ENCODE data around the gene MYO5B.

Gene MYO5B

DNA sequence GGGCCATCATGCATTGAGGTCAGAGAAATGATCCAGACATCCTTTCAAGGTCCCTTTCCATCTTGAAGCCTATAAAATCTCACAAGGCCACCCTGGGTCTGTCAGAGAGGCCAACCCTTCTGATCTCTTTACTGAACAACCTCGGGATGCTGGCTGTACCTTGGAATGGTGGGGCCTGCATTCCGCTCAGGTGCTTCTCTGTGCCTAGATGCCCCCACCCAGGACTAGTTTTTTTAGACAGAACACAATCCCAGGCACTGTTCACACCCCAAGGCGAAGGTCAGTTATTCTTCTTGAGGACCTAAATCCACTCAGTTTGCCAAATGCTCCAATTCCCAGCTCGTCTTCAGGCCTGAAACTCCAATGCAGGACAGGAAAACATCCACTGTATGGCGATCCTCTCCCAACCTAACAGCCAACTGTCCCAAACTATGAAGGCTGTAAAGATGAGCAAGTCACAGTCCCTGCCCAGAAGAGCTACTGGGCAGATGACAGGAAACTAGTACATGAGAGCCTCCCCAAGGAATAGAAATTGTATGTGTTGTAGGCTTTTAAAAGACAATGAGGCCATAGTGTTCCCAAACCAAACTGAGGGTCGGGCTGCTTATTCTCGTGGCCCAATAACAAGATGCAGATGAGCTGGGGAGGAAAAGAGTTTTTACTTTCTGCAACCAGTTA is 227.2 kb downstream of the MYO5B start:
- peak; percentile 18 for DNase-seq

GRCh38 chr18:49967171-49967570 is 227.8 kb downstream of the MYO5B start:
- no peak for DNase-seq

GRCh38 chr18:49966090-49966489 is 228.9 kb downstream of the MYO5B start:
- no peak for DNase-seq

DNA sequence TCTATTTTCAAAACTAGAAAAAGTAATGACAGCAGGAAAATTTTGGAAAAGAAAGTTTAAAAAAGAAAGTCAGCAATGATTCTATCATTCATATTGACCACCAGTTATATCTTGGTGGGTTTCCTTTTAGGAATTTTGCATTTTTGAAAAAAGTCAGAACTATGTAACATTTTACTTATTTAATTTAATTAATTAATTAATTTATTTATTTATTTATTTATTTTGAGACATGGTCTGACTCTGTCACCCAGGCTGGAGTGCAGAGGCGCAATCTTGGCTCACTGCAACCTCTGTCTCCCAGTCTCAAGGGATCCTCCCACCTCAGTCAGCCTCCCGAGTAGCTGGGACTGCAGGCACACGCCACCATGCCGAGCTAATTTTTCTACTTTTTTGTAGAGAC is 231.7 kb downstream of the MYO5B start:
- DNase-seq = no peak

DNA sequence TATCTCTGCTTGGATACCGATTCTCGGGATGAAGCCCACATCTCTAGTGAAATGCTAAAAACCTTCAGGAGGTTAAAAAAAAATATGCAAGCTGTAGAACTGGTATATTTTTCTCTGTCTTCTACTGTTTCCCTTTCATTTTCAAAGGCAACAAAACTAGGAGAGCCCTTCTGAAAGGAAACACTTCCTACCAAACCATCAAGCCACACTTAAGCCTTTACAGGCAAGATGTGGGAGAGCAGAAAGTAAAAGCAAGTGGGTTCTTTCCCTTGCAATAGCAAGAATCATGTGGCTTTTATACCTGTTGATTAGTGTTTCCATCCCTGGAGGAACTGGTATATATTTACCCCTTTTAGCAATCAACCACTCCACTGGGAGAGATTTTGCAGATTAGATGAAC is 233.7 kb downstream of the MYO5B start:
- DNase-seq = no peak

DNA sequence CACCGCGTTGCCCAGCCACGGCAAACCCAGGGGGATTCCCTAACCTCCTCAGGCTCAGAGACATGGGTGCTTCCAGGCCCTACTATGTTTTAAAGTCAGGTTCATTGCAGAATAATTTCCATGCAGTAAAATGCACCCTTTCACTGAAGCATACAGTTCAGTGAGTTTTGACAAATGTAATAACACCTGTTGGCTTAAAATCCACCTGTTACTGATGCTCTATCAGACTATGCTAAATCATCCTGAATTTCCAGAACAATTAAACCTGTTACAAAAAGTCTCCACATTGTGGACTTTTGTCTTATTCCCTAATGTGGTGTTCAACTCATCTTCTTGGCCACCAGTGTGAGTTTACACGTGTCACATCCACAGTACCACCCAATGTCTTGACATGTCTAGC is 234.6 kb downstream of the MYO5B start:
- DNase-seq = no peak

GRCh38 chr18:49959176-49959575 is 235.8 kb downstream of the MYO5B start:
- no peak for DNase-seq

DNA sequence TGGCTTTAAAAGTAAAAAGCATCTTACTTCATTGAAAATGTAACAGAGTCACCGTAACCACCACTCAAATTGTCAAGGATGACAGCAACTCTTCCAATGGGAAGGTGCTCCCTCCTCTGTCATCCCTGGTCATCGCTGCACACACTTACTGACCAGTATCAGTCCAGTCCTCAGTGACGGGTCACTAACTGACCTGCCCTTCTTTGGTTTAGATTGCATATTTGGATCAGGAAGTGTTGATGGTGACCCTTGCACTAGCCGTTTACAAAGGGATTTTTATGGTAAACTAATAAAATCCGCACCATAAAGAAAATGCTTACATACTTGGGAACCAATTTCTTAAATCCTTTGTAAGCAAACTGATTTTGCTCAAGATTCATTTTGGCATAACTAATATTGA is 239.7 kb downstream of the MYO5B start:
- DNase-seq = no peak

GRCh38 chr18:49953391-49953790 is 241.6 kb downstream of the MYO5B start:
- DNase-seq = no peak

GRCh38 chr18:49949951-49950395 is 245.0 kb downstream of the MYO5B start:
- no peak for DNase-seq

GRCh38 chr18:49948975-49949374 is 246.0 kb downstream of the MYO5B start:
- no peak for DNase-seq

DNA sequence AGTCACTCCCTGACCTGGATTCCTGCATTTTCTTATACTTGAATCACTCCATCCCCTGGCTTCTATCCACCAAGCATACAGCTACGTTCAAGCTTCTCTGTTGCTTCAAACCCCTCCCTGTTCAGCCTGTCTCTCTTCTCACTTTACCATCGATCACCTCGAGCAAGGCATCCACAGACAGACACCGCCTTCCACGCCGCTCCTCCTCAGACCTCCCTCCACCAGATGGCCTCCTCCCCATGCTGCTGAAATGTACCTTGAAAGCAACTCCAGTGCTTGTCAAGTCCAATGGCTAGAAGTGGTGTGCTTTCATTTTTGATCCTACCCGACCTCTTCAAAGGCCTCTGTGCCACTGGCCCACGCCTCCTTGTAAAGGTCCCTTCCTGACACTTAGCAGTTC is 250.3 kb downstream of the MYO5B start:
- DNase-seq = peak; percentile 16

DNA sequence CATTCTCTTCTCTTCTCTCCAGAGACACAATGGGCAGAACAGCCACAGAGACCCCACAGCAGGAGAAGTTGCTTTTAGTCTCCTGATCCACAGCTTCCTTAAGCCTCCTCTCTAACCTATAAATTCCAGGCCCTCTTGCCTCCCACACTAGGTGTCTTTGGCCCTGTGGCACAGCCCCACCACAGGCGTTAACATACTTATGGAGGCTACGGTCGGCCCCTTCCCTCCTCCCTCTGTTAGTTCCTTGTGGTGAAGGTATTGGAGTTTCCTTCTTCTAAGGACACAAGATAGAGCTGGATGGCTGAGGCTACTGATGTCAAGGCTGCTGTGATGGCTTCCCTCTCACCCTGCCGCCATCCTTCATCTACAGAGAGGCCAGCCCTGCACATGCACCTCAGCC is 258.1 kb downstream of the MYO5B start:
- no peak for DNase-seq

DNA sequence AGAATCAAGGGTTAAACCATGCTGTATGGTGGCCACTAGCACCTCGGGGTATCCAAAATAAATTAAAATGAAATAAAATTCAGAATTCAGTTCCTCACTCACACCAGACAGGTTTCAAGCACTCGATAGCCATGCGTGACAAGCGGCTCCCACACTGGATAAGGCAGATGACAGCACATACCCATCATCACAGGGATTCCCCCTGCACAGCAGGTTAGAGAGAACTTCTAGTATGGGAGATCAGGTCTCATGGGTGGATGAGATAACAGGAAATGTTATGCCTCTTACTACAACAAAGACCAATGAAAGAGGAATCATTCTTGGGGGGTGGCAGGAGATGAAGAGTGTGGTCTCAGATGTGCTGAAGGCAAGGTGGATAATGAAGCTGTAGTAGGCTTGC is 259.7 kb downstream of the MYO5B start:
- no peak for DNase-seq

DNA sequence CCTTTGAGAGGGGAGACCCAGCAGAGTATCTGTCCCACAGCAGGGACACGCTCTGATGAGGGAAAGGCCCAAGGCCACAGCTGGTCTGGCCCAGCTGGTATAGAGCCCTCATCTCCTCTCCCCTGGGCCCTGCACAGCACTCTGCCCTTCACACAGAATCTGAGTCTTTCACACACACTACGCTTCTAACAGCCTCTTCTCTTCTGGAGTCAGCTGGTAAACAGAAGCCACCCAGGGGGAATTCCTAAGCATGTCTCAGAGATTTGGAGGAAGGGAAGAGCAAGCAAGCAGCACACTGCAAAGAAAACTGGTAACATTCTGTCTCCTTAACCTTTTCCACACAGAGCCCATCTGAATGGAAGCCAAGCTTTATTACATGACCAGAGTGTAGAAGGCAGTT is 260.5 kb downstream of the MYO5B start:
- DNase-seq = no peak

DNA sequence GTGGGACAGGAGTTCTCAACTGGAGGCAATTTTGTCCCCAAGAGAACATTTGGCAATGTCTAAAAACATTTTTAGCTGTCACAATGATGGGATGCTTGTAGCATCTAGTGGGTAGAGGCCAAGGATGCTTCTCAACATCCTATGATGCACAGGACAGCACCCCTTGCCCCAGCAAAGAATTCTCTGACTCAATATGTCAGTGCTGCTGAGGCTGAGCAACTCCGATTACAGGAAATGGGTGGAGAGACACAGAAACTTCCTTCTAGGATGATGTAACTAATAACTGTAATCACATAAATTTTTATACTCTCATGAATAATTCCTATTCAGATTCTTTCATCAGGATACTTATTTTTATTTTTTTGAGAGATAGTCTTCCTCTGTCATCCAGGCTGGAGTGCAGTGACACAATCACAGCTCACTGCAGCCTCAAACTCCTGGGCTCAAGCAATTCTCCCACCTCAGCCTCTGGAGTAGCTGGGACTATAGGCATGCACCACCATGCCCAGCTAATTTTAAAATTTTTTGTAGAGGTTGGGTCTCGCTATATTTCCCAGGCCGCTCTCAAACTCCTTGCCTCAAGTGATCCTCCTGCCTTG is 261.3 kb downstream of the MYO5B start:
- DNase-seq = no peak

DNA sequence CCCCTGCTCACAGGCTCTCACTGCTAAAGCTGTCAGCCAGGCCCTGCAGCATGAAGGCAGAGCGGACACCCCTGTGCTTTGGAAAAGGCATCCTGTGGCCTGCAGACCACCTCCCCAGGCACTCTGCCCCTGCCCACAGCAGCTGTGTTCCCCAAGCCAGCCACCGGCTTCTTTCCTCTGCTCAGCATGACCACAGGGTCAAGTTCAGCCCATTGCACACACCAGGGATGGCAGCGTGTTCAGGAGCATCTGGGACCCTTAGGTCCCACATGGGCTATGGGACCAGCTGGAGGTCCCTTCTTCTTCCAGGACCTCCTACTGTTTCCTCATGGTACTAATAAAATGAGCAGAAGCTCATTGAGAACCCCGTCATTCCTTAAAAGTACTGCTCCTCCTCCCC is 263.2 kb downstream of the MYO5B start:
- no peak for DNase-seq

DNA sequence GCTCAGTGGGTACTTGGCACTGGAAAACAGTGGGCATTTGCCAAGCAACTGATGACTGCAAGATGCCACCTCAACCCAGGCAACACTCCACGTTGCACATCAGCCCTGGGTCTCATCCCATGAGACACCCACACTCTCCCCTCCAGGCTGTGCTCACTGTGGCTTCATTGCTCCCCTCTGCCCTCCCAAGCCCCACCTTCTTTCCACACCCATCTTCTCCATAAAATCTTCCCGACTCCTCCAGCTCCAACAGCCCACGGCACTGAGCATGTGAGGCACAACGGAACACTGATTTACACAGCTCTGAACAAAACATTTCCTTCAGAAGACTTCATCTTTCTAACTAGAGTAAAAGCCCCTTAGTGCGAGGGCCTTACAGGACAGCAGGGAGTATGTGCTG is 263.8 kb downstream of the MYO5B start:
- DNase-seq = no peak

- no peak for DNase-seq
Observed at GRCh38 chr18:49926106-49926745, 268.7 kb downstream of the MYO5B start.

- DNase-seq = no peak
Observed at GRCh38 chr18:49924293-49924983, 270.5 kb downstream of the MYO5B start.

DNA sequence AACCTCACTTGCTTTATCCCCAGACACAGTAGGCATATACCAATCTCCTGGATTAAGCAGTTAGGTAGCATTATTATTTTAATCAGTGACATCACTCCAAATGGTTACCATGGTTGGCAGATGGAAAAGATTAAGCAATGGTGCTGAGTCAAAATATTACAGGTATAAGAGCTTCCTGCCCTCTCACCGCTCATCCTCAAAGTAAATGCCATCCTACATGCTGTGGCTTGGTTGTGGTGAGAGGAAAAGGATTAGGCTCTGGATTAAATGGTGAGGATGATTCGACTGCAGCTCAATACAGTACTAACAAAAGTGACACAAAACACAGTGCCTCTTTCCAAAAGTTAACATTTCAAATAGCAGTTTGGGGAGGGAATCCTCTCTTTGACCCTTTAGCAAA is 272.7 kb downstream of the MYO5B start:
- no peak for DNase-seq

- DNase-seq = peak; percentile 9
Observed at GRCh38 chr18:49921318-49921985, 273.5 kb downstream of the MYO5B start.

GRCh38 chr18:49920731-49921130 is 274.2 kb downstream of the MYO5B start:
- DNase-seq = no peak
